ENCODE data around the gene ARHGEF37. TPM values are rescaled to one million over a fixed set of nuclear protein-coding genes. Genes with fewer than 3 reads are reported as not detected.

Gene ARHGEF37
- total and polyA plus RNA-seq, 9 of the 15 experiments (the other 6 are each of a cell fraction or from before 2014, with no cell fraction given): 0.01 to 0.27 (median 0.05) TPM

DNA sequence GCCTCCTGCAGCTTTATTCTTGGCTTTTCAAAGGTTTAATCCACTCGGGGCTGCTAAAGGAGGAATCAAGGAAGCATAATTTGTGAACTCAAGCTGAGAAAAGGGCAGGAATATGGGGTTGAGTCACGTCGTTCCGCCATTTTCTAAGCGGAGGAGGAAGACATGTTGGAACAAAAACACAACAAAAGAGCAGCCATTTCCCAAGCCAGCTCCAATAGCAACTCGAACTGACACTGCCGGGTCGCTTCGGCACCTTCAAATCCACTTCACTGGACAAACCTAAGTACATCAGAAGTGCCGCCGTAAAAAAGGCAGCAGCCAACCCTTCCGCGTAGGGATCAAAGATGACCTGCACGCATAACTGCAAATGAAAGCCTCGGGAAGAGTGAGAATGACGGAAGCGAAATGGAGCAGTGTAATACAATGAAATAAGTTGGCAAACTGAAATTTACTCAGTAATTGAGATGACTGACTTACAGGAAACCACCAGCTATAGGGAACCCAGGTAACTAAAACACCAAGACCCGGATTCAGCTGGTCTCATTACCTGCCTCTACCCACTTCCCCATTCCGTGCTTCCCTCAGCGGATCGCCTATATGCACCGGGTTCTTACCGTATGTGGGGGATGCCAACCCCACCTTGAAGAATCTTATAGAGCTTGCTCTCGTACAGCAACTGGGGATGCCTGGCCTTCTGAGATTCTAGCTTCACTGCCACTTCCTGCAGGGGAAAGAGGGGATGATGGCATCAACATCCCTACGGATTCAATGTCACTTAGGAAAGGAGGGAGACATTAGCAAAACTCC lies 31.6 kb upstream of the ARHGEF37 start (continued):
- TF ChIP-seq FOXP1 (CRISPR knock-in tag; IDR thresholded peaks at IDR 0.05) (peak; percentile 28; the same call in 1 of the 2 replicates), MAZ (CRISPR knock-in tag; conservative IDR thresholded peaks at IDR 0.05 in 1 of 2, IDR thresholded peaks at IDR 0.05 in 1 of 2) (peak; percentile 18 to 56; a peak in 1 of 4 replicates), CSDE1 (IDR thresholded peaks at IDR 0.05) (peak in 1 of 2 experiments; percentile 81; a peak in 1 of 4 replicates), ELF1 (tag; IDR thresholded peaks at IDR 0.05) (peak; percentile 36; the same call in 1 of the 2 replicates), XRCC5 (IDR thresholded peaks at IDR 0.05; ENCODE audit: low read depth, low read length) (no peak), ARID2 (IDR thresholded peaks at IDR 0.05) (peak; percentile 54; the same call in 1 of the 2 replicates), KAT7 (CRISPR knock-in tag; IDR thresholded peaks at IDR 0.05; ENCODE audit: borderline replicate concordance) (peak; percentile 58; the same call in 1 of the 2 replicates), SP1 (CRISPR knock-in tag; IDR thresholded peaks at IDR 0.05) (no peak), WHSC1 (IDR thresholded peaks at IDR 0.05; ENCODE audit: low read length) (no peak), RCOR1 (IDR thresholded peaks at IDR 0.05; ENCODE audit: borderline replicate concordance in 1 of 2, low read depth in 2 of 2, low read length in 2 of 2) (0 out of 4 replicates have a peak, but pooled peaks of 1 of the 2 experiments have one; percentile 41), THAP7 (CRISPR knock-in tag; IDR thresholded peaks at IDR 0.05) (no peak), ZNF589 (CRISPR knock-in tag; IDR thresholded peaks at IDR 0.05; ENCODE audit: low read depth) (peak; percentile 39; the same call in 1 of the 2 replicates), GABPB1 (CRISPR knock-in tag; IDR thresholded peaks at IDR 0.05) (0 out of 2 replicates have a peak, but pooled peaks have one; percentile 28), CREM (IDR thresholded peaks at IDR 0.05; ENCODE audit: low read depth) (no peak), AFF4 (CRISPR knock-in tag; IDR thresholded peaks at IDR 0.05) (peak; percentile 70), ZNF263 (CRISPR knock-in tag; IDR thresholded peaks at IDR 0.05; ENCODE audit: borderline replicate concordance) (no peak)
- TF ChIP-seq, protein P1, sequence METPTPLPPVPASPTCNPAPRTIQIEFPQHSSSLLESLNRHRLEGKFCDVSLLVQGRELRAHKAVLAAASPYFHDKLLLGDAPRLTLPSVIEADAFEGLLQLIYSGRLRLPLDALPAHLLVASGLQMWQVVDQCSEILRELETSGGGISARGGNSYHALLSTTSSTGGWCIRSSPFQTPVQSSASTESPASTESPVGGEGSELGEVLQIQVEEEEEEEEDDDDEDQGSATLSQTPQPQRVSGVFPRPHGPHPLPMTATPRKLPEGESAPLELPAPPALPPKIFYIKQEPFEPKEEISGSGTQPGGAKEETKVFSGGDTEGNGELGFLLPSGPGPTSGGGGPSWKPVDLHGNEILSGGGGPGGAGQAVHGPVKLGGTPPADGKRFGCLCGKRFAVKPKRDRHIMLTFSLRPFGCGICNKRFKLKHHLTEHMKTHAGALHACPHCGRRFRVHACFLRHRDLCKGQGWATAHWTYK (CRISPR knock-in tag; IDR thresholded peaks at IDR 0.05): peak; percentile 80
- TF ChIP-seq, protein P2, sequence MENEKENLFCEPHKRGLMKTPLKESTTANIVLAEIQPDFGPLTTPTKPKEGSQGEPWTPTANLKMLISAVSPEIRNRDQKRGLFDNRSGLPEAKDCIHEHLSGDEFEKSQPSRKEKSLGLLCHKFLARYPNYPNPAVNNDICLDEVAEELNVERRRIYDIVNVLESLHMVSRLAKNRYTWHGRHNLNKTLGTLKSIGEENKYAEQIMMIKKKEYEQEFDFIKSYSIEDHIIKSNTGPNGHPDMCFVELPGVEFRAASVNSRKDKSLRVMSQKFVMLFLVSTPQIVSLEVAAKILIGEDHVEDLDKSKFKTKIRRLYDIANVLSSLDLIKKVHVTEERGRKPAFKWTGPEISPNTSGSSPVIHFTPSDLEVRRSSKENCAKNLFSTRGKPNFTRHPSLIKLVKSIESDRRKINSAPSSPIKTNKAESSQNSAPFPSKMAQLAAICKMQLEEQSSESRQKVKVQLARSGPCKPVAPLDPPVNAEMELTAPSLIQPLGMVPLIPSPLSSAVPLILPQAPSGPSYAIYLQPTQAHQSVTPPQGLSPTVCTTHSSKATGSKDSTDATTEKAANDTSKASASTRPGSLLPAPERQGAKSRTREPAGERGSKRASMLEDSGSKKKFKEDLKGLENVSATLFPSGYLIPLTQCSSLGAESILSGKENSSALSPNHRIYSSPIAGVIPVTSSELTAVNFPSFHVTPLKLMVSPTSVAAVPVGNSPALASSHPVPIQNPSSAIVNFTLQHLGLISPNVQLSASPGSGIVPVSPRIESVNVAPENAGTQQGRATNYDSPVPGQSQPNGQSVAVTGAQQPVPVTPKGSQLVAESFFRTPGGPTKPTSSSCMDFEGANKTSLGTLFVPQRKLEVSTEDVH (IDR thresholded peaks at IDR 0.05; ENCODE audit: low read depth, partially characterized antibody): peak; percentile 12

Measured in K562 (cell line).